Mesendoderm (in vitro differentiated cells): ENCODE measurements around the gene IFNA13.

Experiments
- DNase-seq: peaks from one replicate; pipeline ENCODE4 v3.0.0; 2013
- H2AK5ac ChIP-seq: 2 replicates; pipeline ENCODE4 v1.6.1; 2013; ENCODE audit warnings: low read length, inconsistent platforms
- H2BK120ac ChIP-seq: 2 replicates; pipeline ENCODE4 v1.6.1; 2013; ENCODE audit warnings: low read depth, mild to moderate bottlenecking, low read length, moderate library complexity, mixed read lengths
- H2BK15ac ChIP-seq: replicated peaks from 2 replicates; pipeline ENCODE4 v1.6.1; 2013; ENCODE audit warnings: low read depth, mild to moderate bottlenecking, moderate library complexity
- H2BK5ac ChIP-seq: 2 replicates; pipeline ENCODE4 v1.6.1; 2013; ENCODE audit warnings: low read length, inconsistent platforms
- H3K18ac ChIP-seq: 2 replicates; pipeline ENCODE4 v1.6.1; 2013; ENCODE audit warnings: mild to moderate bottlenecking, low read length, mixed read lengths
- H3K23ac ChIP-seq: one replicate; pipeline ENCODE4 v1.6.1; 2013; ENCODE audit warnings: low read length
- H3K27ac ChIP-seq: 2 replicates; pipeline ENCODE4 v1.5.1; 2013; ENCODE audit warnings: low read depth, mild to moderate bottlenecking, inconsistent platforms, low read length, moderate library complexity
- H3K27me3 ChIP-seq: 2 replicates; pipeline ENCODE4 v1.6.1; 2013; ENCODE audit warnings: low read length, control low read depth, mild to moderate bottlenecking, inconsistent platforms; ENCODE audit not compliant: insufficient read depth, poor library complexity
- H3K36me3 ChIP-seq: 2 replicates; pipeline ENCODE4 v1.6.1; 2013; ENCODE audit warnings: low read length, inconsistent platforms; ENCODE audit not compliant: control insufficient read depth, insufficient read depth
- H3K4ac ChIP-seq: one replicate; pipeline ENCODE4 v1.6.1; 2013; ENCODE audit warnings: low read depth, mild to moderate bottlenecking, low read length, moderate library complexity
- H3K4me1 ChIP-seq: 2 replicates; pipeline ENCODE4 v1.6.1; 2013; ENCODE audit warnings: low read depth, low read length, inconsistent platforms; ENCODE audit not compliant: control insufficient read depth
- H3K4me2 ChIP-seq: 2 replicates; pipeline ENCODE4 v1.6.1; 2013; ENCODE audit warnings: low read length
- H3K4me3 ChIP-seq: 2 replicates; pipeline ENCODE4 v1.5.1; 2013; ENCODE audit warnings: mild to moderate bottlenecking, low read length
- H3K56ac ChIP-seq: one replicate; pipeline ENCODE4 v1.6.1; 2013; ENCODE audit warnings: low read length
- H3K79me1 ChIP-seq: 2 replicates; pipeline ENCODE4 v1.6.1; 2013; ENCODE audit warnings: low read length, inconsistent platforms
- H3K79me2 ChIP-seq: 2 replicates; pipeline ENCODE4 v1.6.1; 2013; ENCODE audit warnings: mild to moderate bottlenecking, low read length; ENCODE audit not compliant: control insufficient read depth, insufficient read depth
- H3K9ac ChIP-seq: 2 replicates; pipeline ENCODE4 v1.6.1; 2013; ENCODE audit warnings: low read length, inconsistent platforms
- H4K5ac ChIP-seq: one replicate; pipeline ENCODE4 v1.6.1; 2013; ENCODE audit warnings: low read length
- H4K8ac ChIP-seq: one replicate; pipeline ENCODE4 v1.6.1; 2013; ENCODE audit warnings: low read depth, mild to moderate bottlenecking, control low read depth, low read length, moderate library complexity
- WGBS: extraction: QIAGEN DNeasy Blood & Tissue Kit; methylation state at CpG from one replicate; pipeline ENCODE4 v1.1.7; 2013; ENCODE audit warnings: low lambda C conversion rate, missing lambda C conversion rate; ENCODE audit not compliant: insufficient coverage; ENCODE audit errors: extremely low coverage; 5-methylcytosine and 5-hydroxymethylcytosine counted together

IFNA13 gene

DNA sequence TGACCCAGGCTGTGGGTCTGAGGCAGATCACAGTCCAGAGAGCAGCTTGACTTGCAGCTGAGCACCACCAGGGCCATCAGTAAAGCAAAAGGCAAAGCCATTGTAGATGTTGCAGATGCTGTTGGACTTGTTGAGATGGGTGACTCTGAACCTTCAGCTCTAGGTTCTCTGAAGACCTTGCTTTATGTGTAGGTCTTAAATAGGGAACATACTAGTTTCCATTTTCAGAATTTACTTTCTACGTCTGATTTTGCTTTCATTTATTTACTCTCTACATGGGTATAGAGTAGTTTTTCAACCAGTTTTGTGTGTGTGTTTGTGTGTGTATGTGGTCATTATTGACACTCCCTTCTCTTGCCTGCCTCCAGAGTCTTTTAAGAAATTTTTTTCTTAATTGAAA, 17.1 kb downstream of the IFNA13 start, which contains the start of gene IFNA6:
IFNA6 (minus strand) TSS at position 101 of the 400 bp plus-strand sequence; CDS start at position 101, 0 bp downstream.
- DNase-seq = no peak
- no peak within 1 kb of the TSS for H3K4ac ChIP-seq
- no peak within 1 kb of the TSS for H3K23ac ChIP-seq
- no peak within 1 kb of the TSS for H4K5ac ChIP-seq
- no peaks in the 10 kb centered on the region for H3K36me3 ChIP-seq
- H2AK5ac ChIP-seq = no peak within 1 kb of the TSS
- H3K18ac ChIP-seq = no peak within 1 kb of the TSS
- no peaks in the 10 kb centered on the region for H3K4me1 ChIP-seq
- no peak within 1 kb of the TSS for H2BK120ac ChIP-seq
- no peak within 1 kb of the TSS for H2BK15ac ChIP-seq
- H2BK5ac ChIP-seq = no peak within 1 kb of the TSS
- H3K56ac ChIP-seq = no peak within 1 kb of the TSS
- no peak within 1 kb of the TSS for H3K9ac ChIP-seq
- no peak within 1 kb of the TSS for H3K4me2 ChIP-seq
- no peaks in the 10 kb centered on the region for H3K79me2 ChIP-seq
- no peaks in the 10 kb centered on the region for H3K27me3 ChIP-seq
- H3K79me1 ChIP-seq = no peaks in the 10 kb centered on the region
- H4K8ac ChIP-seq = no peak within 1 kb of the TSS
- WGBS = no CpG with 5 or more reads among the region's 1 CpG
- H3K4me3 ChIP-seq = no peak within 1 kb of the TSS
- no peak within 1 kb of the TSS for H3K27ac ChIP-seq

- no peak overlapping the region for H2BK5ac ChIP-seq
- H2BK120ac ChIP-seq = no peak overlapping the region
- H3K23ac ChIP-seq = no peak overlapping the region
- no peak overlapping the region for H2BK15ac ChIP-seq
- H3K9ac ChIP-seq = no peak overlapping the region
- no peak overlapping the region for H3K4me3 ChIP-seq
- H3K4me2 ChIP-seq = no peak overlapping the region
- H3K56ac ChIP-seq = no peak overlapping the region
- H3K27ac ChIP-seq = no peak overlapping the region
- H2AK5ac ChIP-seq = no peak overlapping the region
- no peaks in the 10 kb centered on the region for H3K79me2 ChIP-seq
- no CpG with 5 or more reads among the region's 3 CpGs for WGBS
- H3K36me3 ChIP-seq = no peaks in the 10 kb centered on the region
- no peak overlapping the region for H4K8ac ChIP-seq
- no peak overlapping the region for H3K18ac ChIP-seq
- no peaks in the 10 kb centered on the region for H3K27me3 ChIP-seq
- no peak overlapping the region for H4K5ac ChIP-seq
- H3K4ac ChIP-seq = no peak overlapping the region
- DNase-seq = no peak
- H3K79me1 ChIP-seq = no peaks in the 10 kb centered on the region
- no peaks in the 10 kb centered on the region for H3K4me1 ChIP-seq
Observed at GRCh38 chr9:21348430-21348970, 19.4 kb downstream of the IFNA13 start.

DNA sequence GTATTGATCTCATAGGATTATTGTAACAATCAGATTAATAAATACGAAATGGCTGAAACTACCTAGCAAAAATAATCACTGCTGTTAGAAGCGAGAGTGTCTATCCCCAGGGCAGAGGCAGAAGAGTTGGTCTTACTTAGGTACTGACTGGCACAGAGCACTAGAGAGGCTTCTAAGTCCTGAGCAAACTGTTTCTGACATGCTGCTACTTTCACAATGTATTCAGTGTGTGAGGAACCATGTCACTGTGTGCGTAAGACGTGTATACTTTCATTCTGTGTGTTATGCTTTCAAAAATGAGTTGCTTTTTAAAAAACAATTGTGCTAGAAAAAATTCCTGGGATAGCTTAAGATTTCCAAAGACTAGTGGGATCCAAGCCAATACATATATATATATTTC, 27.1 kb downstream of the IFNA13 start:
- H2BK15ac ChIP-seq = no peak overlapping the region
- H3K4me2 ChIP-seq = no peak overlapping the region
- no peaks in the 10 kb centered on the region for H3K79me1 ChIP-seq
- no peak for DNase-seq
- H3K23ac ChIP-seq = no peak overlapping the region
- H3K27me3 ChIP-seq = no peaks in the 10 kb centered on the region
- no peak overlapping the region for H3K9ac ChIP-seq
- no peak overlapping the region for H3K27ac ChIP-seq
- no peaks in the 10 kb centered on the region for H3K79me2 ChIP-seq
- no peak overlapping the region for H3K4ac ChIP-seq
- no peak overlapping the region for H2BK120ac ChIP-seq
- H4K8ac ChIP-seq = no peak overlapping the region
- H2BK5ac ChIP-seq = no peak overlapping the region
- H4K5ac ChIP-seq = no peak overlapping the region
- no peak overlapping the region for H2AK5ac ChIP-seq
- no peaks in the 10 kb centered on the region for H3K4me1 ChIP-seq
- H3K56ac ChIP-seq = no peak overlapping the region
- H3K4me3 ChIP-seq = no peak overlapping the region
- no CpG with 5 or more reads among the region's 4 CpGs for WGBS
- no peaks in the 10 kb centered on the region for H3K36me3 ChIP-seq
- no peak overlapping the region for H3K18ac ChIP-seq

- H2BK5ac ChIP-seq = no peak overlapping the region
- H2BK120ac ChIP-seq = no peak overlapping the region
- peaks cover 6% of the 10 kb centered on the region for H3K4me1 ChIP-seq
- H3K9ac ChIP-seq = no peak overlapping the region
- no peaks in the 10 kb centered on the region for H3K27me3 ChIP-seq
- peaks cover 16% of the 10 kb centered on the region for H3K79me1 ChIP-seq
- H4K8ac ChIP-seq = no peak overlapping the region
- no peak overlapping the region for H3K4me2 ChIP-seq
- H2BK15ac ChIP-seq = no peak overlapping the region
- H3K79me2 ChIP-seq = peaks cover 30% of the 10 kb centered on the region
- no peak overlapping the region for H3K4me3 ChIP-seq
- no peak overlapping the region for H3K23ac ChIP-seq
- no peak overlapping the region for H2AK5ac ChIP-seq
- H4K5ac ChIP-seq = no peak overlapping the region
- H3K27ac ChIP-seq = no peak overlapping the region
- H3K18ac ChIP-seq = no peak overlapping the region
- no peaks in the 10 kb centered on the region for H3K36me3 ChIP-seq
- H3K56ac ChIP-seq = no peak overlapping the region
- no peak overlapping the region for H3K4ac ChIP-seq
- peak; percentile 41 for DNase-seq
Observed at GRCh38 chr9:21336457-21336856, 31.4 kb downstream of the IFNA13 start.

DNA sequence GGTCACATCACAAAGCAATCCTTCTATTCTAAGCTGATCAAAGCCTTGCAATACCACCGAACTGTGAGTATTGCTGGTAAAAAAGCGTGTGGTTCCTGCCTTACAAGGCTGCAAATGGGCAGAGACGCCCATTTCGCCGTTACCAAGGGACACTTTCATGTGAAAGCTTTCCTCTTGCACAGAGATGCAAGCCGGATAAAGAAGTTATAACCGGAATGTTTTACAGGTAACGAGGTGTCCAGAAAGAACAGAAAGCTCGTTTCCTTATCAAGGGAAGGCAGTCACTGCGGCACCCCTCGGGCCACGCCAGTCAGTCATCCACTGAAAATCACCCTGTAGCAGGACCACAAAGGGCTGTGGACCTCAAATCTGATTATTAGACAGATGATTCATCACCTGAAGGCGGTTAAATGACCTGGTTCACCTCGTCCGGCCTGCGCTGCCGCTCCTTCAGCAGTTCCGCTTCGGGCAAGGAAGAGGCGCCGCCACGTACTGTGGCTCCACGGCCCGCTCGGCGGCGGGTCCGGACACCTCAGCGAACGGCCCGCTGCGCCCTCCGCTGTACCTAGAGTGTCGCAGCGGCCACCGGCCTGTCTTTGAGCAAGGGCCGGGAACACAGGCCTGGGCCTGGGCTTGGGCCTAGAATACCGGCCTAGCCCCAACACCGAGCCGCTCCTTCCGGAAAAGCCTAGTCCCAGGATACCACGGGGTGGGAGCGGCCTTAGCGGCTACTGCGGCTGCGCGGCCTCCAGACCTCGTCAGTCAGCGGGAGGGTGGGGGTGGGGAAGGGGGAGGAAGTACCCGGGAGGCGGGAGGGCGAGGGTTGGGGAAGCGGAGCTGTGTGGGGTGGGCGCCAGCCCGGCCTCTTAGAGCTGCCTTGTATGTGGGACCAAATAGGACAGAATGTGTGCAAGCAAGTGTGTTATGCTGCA, 32.9 kb downstream of the IFNA13 start, which contains the start of gene KLHL9:
KLHL9 (minus strand) TSS at position 704 of the 932 bp plus-strand sequence; CDS start at position 159, 545 bp downstream.
- Histone ChIP-seq H3K4ac (peak within 1 kb of the TSS; percentile 89), H3K36me3 (no peaks in the 10 kb centered on the region), H3K27me3 (no peaks in the 10 kb centered on the region), H3K18ac (peak within 1 kb of the TSS; percentile 98), H3K27ac (peak within 1 kb of the TSS; percentile 73), H3K4me2 (peak within 1 kb of the TSS; percentile 91), H3K23ac (no peak within 1 kb of the TSS), H2BK15ac (no peak within 1 kb of the TSS), H4K8ac (no peak within 1 kb of the TSS), H2BK5ac (peak within 1 kb of the TSS; percentile 56), H3K9ac (peak within 1 kb of the TSS; percentile 96), H3K79me1 (peaks cover 16% of the 10 kb centered on the region), H2AK5ac (no peak within 1 kb of the TSS), H3K56ac (peak within 1 kb of the TSS; percentile 97), H3K4me3 (peak within 1 kb of the TSS; percentile 87), H4K5ac (no peak within 1 kb of the TSS), H3K4me1 (peaks cover 6% of the 10 kb centered on the region), H2BK120ac (peak within 1 kb of the TSS; percentile 2), H3K79me2 (peaks cover 35% of the 10 kb centered on the region)
- WGBS = no CpG with 5 or more reads among the region's 55 CpGs
- peak; percentile 95 for DNase-seq
